Immature natural killer cell (primary cell): Measurements from ENCODE around the gene CAPZA1. TPM values are rescaled to one million over a fixed set of nuclear protein-coding genes. Genes with fewer than 3 reads are reported as not detected.

ENCODE experiments used
- DNase-seq, 3 donors: peaks; one replicate each; pipeline ENCODE4 v3.0.0; 2022; ENCODE audit warnings: mixed read lengths in 1 of 3
- H3K27ac Mint-ChIP-seq, 6 donors: one replicate each; pipeline ENCODE4 v1.8.0; 2020; ENCODE audit warnings: mixed read lengths in 6 of 6, mild to moderate bottlenecking in 5 of 6, inconsistent platforms in 4 of 6, moderate library complexity in 3 of 6
- H3K27me3 Mint-ChIP-seq, 3 donors: one replicate each; pipeline ENCODE4 v1.8.0; 2020 to 2021; ENCODE audit warnings: low read depth in 3 of 3, mild to moderate bottlenecking in 3 of 3, mixed read lengths in 3 of 3, moderate library complexity in 3 of 3, inconsistent platforms in 1 of 3
- H3K36me3 Mint-ChIP-seq, 3 donors: one replicate each; pipeline ENCODE4 v1.8.0; 2020; ENCODE audit warnings: mixed read lengths in 3 of 3, inconsistent platforms in 2 of 3, mild to moderate bottlenecking in 2 of 3
- H3K4me1 Mint-ChIP-seq, 2 donors: one replicate each; pipeline ENCODE4 v1.8.0; 2020; ENCODE audit warnings: inconsistent platforms in 2 of 2, mild to moderate bottlenecking in 2 of 2, mixed read lengths in 2 of 2, moderate library complexity in 1 of 2
- H3K4me3 Mint-ChIP-seq, 5 donors: one replicate each; pipeline ENCODE4 v1.8.0; 2020; ENCODE audit warnings: mild to moderate bottlenecking in 5 of 5, mixed read lengths in 5 of 5, inconsistent platforms in 3 of 5, moderate library complexity in 3 of 5
- H3K9me3 Mint-ChIP-seq, 6 donors: one replicate each; pipeline ENCODE4 v1.8.0; 2020; ENCODE audit warnings: mild to moderate bottlenecking in 6 of 6, mixed read lengths in 6 of 6, inconsistent platforms in 4 of 6, moderate library complexity in 3 of 6
- polyA plus RNA-seq, 3 donors: library from polyadenylated mRNA; unstranded; fragments of 300-500 nt; fragmentation: Illumina TruSeq; gene quantifications; one replicate each; pipeline ENCODE4 v1.2.3, GENCODE V29; 2021

Gene CAPZA1
- polyA plus RNA-seq, 3 donors from 2014 or later, result 199 to 264 (median 207) TPM

DNA sequence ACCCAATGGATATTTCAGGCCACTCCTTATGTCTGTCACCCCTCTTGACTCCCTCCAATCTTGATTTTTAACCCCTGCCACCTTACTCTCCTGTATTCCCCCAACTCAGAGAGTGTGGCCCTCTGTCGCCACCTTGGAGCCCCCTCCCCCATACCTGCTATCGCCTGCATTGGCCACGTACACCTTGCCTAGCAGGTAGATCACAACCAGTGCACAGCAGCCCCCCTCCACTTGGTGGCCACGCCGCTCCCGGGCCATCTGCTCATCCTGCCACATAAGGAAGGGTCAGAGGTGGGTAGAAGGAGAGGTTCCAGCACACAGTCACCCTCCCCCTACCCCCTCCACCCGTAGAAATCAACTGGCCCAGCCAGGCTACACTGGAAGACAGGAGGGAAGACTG, 92.6 kb downstream of the CAPZA1 start:
- H3K27ac Mint-ChIP-seq, result no peak overlapping the region
- peaks cover 0 to 8% (median 4%) of the 10 kb centered on the region in 3 donors for H3K27me3 Mint-ChIP-seq
- no peak for DNase-seq
- H3K4me3 Mint-ChIP-seq, result no peak overlapping the region
- no peaks in the 10 kb centered on the region for H3K36me3 Mint-ChIP-seq
- H3K4me1 Mint-ChIP-seq, result peaks cover 28 to 34% of the 10 kb centered on the region in 2 donors
- no peaks in the 10 kb centered on the region for H3K9me3 Mint-ChIP-seq

DNA sequence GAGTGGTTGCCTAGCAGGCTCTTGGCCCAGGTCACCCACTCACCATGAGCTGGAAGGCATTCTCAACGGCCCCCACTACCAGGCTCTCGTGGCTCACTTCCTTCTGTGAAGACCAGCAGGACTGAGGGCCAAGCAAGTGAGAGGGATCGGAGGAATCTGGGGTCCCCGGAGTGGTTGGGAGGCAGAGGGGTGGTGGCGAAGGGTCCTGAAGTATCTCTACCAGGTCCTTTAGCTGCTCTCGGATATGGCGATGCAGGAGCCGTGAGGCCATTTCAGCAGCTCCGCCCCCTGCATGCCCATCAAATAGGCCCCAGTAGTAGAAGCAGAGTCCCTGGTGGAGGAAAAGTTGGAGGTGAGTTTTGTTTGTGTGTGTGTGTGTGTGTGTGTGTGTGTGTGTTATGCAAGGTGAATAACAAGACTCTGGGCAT, 93.1 kb downstream of the CAPZA1 start:
- Mint-ChIP-seq H3K27me3 (peaks cover 0 to 8% (median 4%) of the 10 kb centered on the region in 3 donors), H3K9me3 (no peaks in the 10 kb centered on the region), H3K27ac (peak overlapping the region in 1 of 6 donors; percentile 51), H3K36me3 (no peaks in the 10 kb centered on the region), H3K4me1 (peaks cover 24 to 30% of the 10 kb centered on the region in 2 donors), H3K4me3 (peak overlapping the region in 2 of 5 donors; percentile 5 to 15)
- DNase-seq, result no peak

GRCh38 chr1:112713466-112714312, 94.1 kb downstream of the CAPZA1 start:
- H3K27me3 Mint-ChIP-seq, result peaks cover 0 to 9% (median 4%) of the 10 kb centered on the region in 3 donors
- no peaks in the 10 kb centered on the region for H3K9me3 Mint-ChIP-seq
- H3K4me3 Mint-ChIP-seq, result peak overlapping the region; percentile 42 to 72 (median 62)
- H3K36me3 Mint-ChIP-seq, result no peaks in the 10 kb centered on the region
- no peak overlapping the region for H3K27ac Mint-ChIP-seq
- no peak for DNase-seq
- H3K4me1 Mint-ChIP-seq, result peaks cover 23 to 31% of the 10 kb centered on the region in 2 donors

- DNase-seq, result no peak
- H3K27ac Mint-ChIP-seq, result no peak overlapping the region
Measured at GRCh38 chr1:112714313-112715263, 95.0 kb downstream of the CAPZA1 start.

DNA sequence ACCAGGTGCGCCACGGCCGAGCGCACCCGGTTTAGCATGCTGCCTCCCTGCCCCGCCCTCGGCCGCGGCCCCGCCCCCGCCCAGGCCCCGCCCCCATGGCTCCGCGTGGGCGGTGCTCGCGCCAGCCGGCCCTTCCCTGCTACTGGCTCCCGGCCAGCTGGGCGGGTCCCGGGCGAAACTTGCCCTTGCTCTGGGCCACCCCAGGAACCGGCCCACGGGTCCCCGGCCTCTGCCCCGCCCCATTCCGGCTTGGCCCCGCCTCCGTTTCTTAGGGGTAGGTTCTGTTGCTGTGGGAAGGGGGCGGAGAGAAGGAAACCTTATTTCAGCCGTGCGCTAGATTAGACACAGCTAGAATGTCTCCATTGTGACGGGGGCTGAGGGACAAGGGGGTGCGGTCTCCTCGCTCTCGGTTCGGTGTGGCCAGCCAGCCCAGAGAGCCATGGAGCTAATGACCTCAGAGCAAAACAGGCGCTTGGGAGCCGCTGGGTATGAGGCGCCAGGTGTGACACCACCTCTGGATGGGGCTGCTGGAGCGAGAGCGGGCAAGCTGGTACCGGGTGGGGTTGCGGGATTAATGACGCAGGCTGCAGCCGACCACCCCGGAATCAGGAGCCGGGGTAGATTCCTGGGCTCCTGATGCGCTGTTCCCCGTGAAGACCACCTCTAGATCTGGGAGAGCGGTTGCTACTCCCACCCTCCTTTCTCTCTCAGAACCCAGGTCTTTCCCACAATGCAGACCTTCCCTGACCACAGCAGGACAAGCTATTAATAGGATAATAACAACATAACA, 95.8 kb downstream of the CAPZA1 start, which contains the start of gene PPM1J:
Gene PPM1J (minus strand): TSS at position 69 of the 790 bp plus-strand sequence. CDS start 31 bp downstream, at position 38.
- peak; percentile 94 to 96 (median 95) for DNase-seq
- Mint-ChIP-seq H3K4me3 (peak within 1 kb of the TSS; percentile 88 to 95 (median 89)), H3K4me1 (peaks cover 23 to 32% of the 10 kb centered on the region in 2 donors), H3K36me3 (no peaks in the 10 kb centered on the region), H3K27ac (peak within 1 kb of the TSS; percentile 70 to 91 (median 82)), H3K27me3 (peaks cover 3 to 11% (median 9%) of the 10 kb centered on the region in 3 donors), H3K9me3 (no peaks in the 10 kb centered on the region)

More at GRCh38 chr1:112714313-112715263, 95.0 kb downstream of the CAPZA1 start:
- Mint-ChIP-seq H3K9me3 (no peaks in the 10 kb centered on the region), H3K4me3 (peak overlapping the region; percentile 77 to 89 (median 82)), H3K4me1 (peaks cover 23 to 32% of the 10 kb centered on the region in 2 donors), H3K36me3 (no peaks in the 10 kb centered on the region), H3K27me3 (peaks cover 0 to 11% (median 4%) of the 10 kb centered on the region in 3 donors)

DNA sequence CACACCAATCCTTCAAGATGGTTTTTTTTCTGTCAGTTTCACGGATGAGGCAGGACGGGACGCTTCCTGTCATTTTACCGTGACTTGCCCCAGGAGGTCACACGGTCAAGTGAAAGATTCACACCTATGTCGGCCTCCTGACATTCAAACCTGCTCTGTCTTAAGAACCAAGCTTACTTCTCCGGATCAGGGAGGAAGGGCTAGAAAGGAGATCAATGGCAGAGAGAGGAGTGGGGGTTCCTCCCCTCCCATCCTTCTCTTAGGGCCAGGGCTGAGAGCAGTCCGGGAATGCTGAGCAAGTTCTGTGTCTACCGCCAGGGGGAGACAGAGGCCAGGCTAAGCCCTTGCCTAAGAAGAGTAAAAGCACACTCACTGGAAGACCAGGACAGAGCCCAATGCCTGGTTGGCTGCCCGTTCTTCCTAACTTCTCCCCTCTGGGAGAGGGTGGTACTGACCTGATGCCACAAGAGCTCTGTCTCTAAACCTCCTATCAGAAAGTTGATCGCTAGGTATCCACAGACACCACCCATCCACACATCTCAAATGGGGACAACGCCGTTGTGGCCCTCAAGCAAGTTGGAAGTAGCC, 96.6 kb downstream of the CAPZA1 start:
- H3K27ac Mint-ChIP-seq, result peak overlapping the region; percentile 70 to 91 (median 79)
- H3K4me3 Mint-ChIP-seq, result peak overlapping the region; percentile 88 to 95 (median 89)
- H3K36me3 Mint-ChIP-seq, result no peaks in the 10 kb centered on the region
- H3K27me3 Mint-ChIP-seq, result peaks cover 3 to 11% (median 9%) of the 10 kb centered on the region in 3 donors
- DNase-seq, result peak; percentile 75 to 77 (median 76)
- H3K9me3 Mint-ChIP-seq, result no peaks in the 10 kb centered on the region
- H3K4me1 Mint-ChIP-seq, result peaks cover 23 to 32% of the 10 kb centered on the region in 2 donors

- DNase-seq, result no peak
- no peaks in the 10 kb centered on the region for H3K36me3 Mint-ChIP-seq
- peaks cover 3 to 11% (median 10%) of the 10 kb centered on the region in 3 donors for H3K27me3 Mint-ChIP-seq
- H3K27ac Mint-ChIP-seq, result peak overlapping the region in 1 of 6 donors; percentile 30
- H3K9me3 Mint-ChIP-seq, result no peaks in the 10 kb centered on the region
- peaks cover 23 to 32% of the 10 kb centered on the region in 2 donors for H3K4me1 Mint-ChIP-seq
- no peak overlapping the region for H3K4me3 Mint-ChIP-seq
Measured at GRCh38 chr1:112717263-112717873, 97.7 kb downstream of the CAPZA1 start.

DNA sequence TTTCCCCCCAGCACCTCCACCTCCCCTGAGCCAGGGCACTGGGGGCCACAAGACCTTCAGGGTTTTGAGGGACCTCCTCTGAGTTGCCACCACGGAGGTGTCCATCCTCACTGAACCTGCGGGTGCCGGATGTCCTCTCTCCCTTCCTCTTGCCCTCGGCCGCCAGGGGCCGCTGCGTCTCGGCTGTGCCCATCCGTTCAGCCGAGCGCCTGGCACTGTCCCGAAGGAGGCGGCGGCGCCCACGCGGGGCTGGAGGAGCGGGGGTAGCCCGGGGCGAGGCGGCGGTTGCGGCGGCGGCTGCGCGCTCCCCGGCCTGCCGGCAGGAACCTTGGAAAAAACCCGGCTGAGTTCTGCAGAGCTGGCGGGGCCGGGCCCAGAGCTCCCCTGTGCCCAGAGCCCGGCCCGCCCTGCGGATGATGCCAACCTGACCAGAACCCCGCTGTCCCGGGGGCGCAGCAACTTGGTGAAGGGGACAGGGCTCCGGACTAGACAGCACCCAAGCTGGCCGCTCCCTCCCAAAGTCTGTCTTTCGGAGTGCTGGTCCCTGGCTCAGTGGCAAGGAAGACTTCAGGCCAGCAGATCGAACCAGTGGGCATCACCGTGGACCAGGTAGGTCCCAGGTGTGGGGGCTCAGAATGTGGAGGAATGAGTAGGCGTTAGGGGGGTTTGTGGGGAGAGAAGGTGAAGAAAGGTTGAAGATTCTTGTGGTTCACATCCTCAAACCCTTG, 99.2 kb downstream of the CAPZA1 start:
- Mint-ChIP-seq H3K27ac (no peak overlapping the region), H3K27me3 (peaks cover 3 to 18% (median 8%) of the 10 kb centered on the region in 3 donors), H3K4me3 (peak overlapping the region in 2 of 5 donors; percentile 12 to 71), H3K36me3 (no peaks in the 10 kb centered on the region), H3K4me1 (peaks cover 25 to 30% of the 10 kb centered on the region in 2 donors), H3K9me3 (no peaks in the 10 kb centered on the region)
- peak; percentile 63 to 71 (median 67) for DNase-seq

DNA sequence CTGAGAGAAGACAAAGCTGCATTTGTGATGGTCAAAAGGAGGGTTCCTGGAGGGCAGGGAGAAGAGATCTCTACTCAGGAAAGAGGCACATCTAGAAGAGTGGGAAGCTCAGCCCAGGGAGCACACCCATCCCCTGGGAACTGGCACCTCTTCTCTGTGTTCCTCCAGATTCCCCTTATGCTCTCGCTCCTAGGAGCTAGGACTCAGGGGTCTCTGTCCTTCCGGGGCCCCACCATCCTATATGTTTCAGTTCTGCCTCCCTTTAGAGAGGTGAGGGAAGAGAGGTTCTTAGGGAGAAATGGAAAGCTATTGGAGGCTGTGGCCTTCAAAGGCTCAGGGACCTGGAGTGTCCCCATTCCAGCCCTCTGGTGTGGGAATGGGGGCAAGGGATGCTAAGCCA, 100.1 kb downstream of the CAPZA1 start:
- Mint-ChIP-seq H3K36me3 (no peaks in the 10 kb centered on the region), H3K4me3 (no peak overlapping the region), H3K27me3 (peaks cover 3 to 18% (median 3%) of the 10 kb centered on the region in 3 donors), H3K4me1 (peaks cover 18 to 22% of the 10 kb centered on the region in 2 donors), H3K9me3 (no peaks in the 10 kb centered on the region), H3K27ac (no peak overlapping the region)
- DNase-seq, result no peak

GRCh38 chr1:112720800-112721199, 101.2 kb downstream of the CAPZA1 start:
- DNase-seq, result no peak
- Mint-ChIP-seq H3K4me3 (no peak overlapping the region), H3K27me3 (peaks cover 3 to 15% (median 3%) of the 10 kb centered on the region in 3 donors), H3K4me1 (peaks cover 13 to 16% of the 10 kb centered on the region in 2 donors), H3K9me3 (no peaks in the 10 kb centered on the region), H3K27ac (no peak overlapping the region), H3K36me3 (no peaks in the 10 kb centered on the region)
